ENCODE results near the gene COL6A2. TPM values are rescaled to one million over a fixed set of nuclear protein-coding genes. Genes with fewer than 3 reads are reported as not detected.
"Not testable (repeated sequence)": the region's sequence is repeated elsewhere in the genome, so short reads cannot be mapped to it uniquely, and the experiment has no call there.

The COL6A2 gene
- polyA plus RNA-seq, 1 donor: 161 TPM

- no peak for DNase-seq
These were observed 19.5 kb upstream of the COL6A2 start for GRCh38 chr21:46078322-46078977.

DNA sequence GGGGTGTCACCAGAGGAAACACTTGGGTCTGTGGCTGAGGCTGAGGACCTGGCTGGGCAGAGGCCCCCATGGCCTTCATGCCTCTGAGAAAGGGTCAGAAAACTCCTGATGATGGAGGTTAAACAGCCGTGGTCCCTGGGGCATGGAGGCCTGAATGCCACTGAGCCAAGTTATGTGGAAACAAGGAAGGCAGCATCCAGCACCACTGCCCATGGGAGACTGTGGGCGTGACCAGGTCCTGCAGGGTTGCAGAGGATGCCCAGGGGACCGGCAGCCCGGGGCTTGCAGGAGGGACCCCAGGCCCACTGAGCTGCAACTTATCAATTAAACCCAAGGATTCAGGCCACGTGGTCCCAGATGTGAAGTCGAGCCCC, 18.9 kb upstream of the COL6A2 start:
- DNase-seq: no peak

DNA sequence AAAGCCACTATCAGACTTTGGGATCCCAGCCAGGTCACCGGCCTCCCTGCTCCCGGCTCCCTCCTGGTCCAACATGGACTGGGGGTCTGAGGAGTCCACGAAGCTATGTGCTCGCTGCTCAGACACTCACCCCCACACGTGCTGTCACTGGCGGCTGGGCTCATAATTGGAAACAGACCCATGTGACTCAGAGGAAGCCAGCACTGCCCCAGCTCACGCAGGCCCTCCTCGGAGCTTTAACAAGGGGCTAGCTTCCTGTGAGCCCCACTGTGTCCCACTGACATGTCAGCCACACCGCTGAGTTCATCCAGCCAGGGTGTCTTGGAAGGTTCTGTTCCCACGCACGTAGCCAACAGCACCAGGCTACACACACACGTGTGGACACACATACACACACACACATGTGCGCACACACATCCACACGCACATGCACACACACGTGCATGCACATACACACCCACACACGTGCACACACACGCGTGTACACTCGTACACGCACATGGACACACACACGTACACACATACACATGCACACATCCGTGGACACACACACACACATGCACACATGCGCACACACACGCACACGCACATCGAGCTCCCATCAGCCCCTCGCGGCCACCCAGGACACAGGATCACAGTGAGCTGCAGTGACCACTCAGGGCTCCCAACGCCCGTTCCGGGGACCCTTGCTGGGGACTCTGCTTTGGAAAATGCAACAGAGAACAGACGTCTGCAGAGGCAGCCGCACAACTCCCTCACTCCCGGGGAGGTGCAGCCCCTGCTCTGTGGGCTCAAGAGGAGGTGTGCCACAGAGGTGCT, 18.4 kb upstream of the COL6A2 start:
- no peak for DNase-seq

DNA sequence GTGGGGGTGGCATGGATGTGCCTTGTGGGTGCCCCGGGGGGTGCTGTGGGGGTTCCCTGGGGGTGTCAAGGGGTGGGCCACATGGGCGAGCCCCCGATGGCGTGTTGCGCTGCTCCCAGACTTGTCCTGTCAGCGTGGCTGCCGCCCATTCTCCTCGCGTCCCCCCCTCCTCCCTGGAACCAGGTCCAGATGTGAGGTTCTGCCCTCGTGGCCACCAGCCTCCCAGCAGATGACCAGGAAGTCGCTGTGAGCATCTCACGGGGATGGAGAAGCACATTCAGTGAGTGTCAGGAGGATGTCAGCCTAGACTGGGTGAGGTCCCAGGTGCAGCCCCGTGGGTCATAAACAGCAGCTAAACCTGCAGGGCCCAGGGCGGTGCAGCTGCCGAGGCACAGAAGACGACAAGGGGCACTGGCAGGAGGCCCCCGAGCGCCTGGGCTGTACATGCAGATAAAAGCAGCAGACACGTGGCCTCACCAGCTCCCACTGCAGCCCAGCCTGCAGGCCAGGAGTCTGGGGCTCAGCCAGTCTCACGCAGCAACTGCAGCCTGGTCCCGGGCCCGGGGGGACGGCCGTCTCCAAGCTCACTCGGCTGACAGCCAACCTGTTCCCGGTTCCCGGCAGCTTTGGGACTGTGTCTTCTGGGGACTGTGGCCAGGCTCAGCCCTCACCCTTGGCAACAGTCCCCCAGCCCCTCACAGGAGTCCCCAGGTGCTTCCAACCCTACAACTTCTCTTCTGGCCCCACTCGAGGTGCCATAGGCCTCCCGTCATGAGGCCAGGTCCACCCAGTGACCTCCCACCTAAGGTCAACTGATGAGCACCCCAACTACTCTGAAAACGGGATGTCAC, 17.5 kb upstream of the COL6A2 start:
- no peak for DNase-seq

GRCh38 chr21:46081022-46081861, 16.7 kb upstream of the COL6A2 start:
- DNase-seq: no peak

GRCh38 chr21:46081862-46082712, 15.8 kb upstream of the COL6A2 start:
- no peak for DNase-seq

DNA sequence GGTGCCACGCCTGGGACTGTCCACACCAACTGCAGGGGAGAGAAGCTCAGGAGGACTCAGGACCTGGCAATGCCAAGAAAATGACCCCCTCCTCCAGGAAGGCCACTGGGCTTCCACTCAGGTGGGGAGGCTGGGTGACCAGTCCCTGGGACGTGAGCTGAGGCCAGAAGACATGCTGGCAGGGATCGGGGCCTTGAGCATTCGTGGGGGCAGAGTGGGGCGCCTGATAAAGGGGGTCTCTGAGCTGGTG, 15.3 kb upstream of the COL6A2 start:
- no peak for DNase-seq

DNA sequence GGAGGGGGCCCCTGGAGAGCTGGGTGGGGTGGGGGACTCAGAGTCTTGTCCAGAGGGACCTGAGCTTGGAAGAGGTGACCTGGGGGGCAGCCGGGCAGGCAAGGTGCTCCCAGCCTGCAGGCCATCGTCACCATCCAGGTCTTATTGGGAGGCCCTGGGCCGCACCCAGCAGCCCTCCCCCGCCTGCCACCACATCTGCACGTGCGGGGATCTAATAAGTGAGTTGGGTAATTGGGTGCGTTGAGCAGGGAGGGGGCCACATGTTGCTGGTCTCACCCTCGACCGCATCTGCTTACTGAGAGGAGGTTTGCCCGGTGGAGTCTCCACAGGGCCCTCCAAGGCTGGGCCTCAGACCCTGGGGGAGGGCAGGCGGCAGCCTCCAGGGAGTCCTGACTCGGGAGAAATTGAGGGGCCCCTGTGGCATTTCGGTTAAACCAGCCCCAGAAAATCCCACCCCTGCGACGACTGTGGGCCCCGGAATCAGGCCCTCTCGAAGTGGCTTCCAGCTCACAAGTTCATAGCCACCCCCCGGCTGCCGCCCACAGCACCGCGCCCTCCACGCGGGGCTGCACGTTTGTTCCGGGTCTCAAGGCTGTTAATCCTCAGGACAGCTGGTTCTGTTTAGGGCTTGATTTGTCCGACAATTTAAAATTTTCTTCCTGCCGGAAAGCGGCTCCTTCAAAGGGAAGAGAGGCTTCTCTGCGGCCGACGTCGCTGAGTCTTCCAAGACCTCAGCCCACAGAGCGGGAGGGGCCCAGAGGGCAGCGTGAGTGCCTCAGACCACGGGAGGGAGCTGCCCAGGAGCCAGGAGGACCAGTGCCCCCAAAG, 14.7 kb upstream of the COL6A2 start:
- no peak for DNase-seq

- no peak for DNase-seq
These were observed 13.9 kb upstream of the COL6A2 start for GRCh38 chr21:46083791-46084561.

- no peak for DNase-seq
These were observed 13.2 kb upstream of the COL6A2 start for GRCh38 chr21:46084709-46085108.

DNA sequence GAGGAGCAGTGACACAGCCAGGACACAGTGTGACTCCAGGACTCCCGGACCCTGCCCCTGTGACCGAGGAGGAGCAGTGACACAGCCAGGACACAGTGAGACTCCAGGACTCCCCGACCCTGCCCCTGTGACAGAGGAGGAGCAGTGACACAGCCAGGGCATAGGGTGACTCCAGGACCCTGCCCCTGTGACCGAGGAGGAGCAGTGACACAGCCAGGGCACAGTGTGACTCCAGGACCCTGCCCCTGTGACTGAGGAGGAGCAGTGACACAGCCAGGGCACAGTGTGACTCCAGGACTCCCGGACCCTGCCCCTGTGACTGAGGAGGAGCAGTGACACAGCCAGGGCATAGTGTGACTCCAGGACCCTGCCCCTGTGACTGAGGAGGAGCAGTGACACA, 12.7 kb upstream of the COL6A2 start:
- not testable (repeated sequence) for DNase-seq

DNA sequence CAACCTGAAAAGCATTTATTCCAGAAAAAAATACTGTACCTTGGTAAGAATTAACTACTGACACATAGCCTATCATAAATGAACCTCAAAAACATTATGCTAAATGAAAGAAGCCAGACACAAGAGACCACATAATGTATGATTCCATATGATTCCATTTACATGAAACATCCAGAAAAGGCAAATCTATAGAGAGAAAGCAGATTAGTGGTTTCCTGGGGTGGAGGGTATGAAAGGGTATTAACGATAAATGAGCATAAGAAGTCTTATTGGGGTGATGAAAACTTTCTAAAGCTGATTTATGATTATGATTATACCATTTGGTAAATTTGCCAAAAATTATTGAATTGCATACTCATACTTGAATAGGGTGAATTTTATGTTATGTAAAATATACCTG, 10.3 kb upstream of the COL6A2 start:
- no peak for DNase-seq

DNA sequence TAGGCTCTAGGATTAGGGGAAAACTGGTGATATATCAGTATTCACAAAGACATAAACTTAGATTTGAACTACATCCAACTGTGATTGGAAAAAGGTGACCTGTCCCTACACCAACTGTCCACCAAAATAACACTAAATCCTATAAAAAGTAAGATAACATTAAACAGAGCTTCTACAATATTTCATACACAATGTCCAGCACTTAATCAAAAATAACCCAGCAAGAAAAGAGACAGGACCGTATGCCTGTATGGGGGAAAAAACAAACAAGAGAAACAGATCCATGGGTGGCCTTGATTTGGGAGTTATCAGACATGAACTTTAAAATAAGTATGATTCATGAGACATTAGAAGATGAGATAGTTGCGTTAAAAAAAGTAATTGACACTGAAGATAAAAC, 9.7 kb upstream of the COL6A2 start:
- DNase-seq: no peak

GRCh38 chr21:46089285-46089684, 8.6 kb upstream of the COL6A2 start:
- no peak for DNase-seq

- DNase-seq: no peak
These were observed 6.8 kb upstream of the COL6A2 start for GRCh38 chr21:46091118-46091517.

DNA sequence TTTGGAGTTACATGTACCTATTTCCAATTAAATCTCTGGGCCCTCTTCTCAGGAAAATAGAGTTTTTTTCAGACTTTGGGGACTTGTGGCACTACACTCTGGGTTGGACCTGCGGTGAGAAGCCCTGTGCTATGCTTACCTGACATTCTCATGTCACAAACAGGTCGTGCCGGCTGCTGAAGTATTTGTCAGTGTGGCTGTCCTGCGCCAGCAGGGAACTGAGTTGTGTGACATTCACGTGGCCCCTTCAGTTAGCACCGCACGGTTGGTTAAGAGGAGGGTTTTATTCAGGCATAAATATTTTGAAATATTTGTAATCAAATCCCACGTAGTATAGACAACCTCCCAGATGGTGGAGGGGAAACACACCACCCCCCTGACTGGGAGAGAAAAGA, 6.3 kb upstream of the COL6A2 start:
- DNase-seq: no peak

DNA sequence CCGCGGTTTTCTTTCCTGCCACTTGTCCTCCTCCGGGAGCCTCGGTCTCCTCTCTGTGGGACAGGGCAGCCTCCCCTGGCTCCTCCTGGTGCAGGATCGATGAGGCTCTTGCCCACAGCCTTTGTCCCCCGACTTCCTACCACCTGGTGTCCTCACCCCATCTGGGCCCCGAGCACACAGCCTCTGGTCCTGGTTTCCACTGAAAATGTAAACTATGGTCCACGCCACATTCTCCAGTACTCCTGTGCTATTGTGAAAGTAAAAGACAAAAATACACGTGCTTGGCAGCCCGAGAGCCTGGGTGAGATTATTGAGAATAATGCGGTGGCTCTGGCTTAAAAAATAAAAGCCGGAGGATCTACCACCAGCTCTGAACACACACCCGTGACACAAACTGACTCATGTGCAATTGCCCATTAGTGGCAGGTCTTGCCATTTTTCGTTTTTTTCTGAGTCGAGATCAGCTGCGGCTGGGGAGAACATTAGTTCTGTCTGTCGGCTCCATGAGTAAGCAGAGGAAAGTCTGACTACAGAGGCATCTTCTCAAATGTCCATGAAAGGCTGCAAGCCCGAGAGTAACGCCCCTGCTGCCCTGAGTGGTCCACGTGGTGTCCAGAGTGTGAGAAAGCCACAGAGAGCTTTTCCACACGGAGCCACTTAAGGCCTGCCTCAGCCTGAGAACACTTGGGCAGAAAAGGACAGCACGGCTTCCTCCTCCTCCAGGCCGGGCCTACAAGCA, 5.7 kb upstream of the COL6A2 start:
- DNase-seq: no peak

GRCh38 chr21:46092811-46093667, 4.9 kb upstream of the COL6A2 start:
- DNase-seq: no peak
